Ovary (tissue), 3 donors: Measurements from ENCODE around the gene USP17L11.
"Not testable (repeated sequence)": the region's sequence is repeated elsewhere in the genome, so short reads cannot be mapped to it uniquely, and the experiment has no call there.

Experiments used
- EP300 ChIP-seq: sonication (generic); formaldehyde crosslinking; IDR thresholded peaks from one replicate; pipeline ENCODE4 v1.6.1; 2017; ENCODE audit warnings: antibody characterized with exemption
- POLR2A ChIP-seq: fragments of 450-650 bp; IDR thresholded peaks from one replicate; pipeline ENCODE4 v1.6.1; 2017; ENCODE audit warnings: antibody characterized with exemption, mild to moderate bottlenecking, moderate library complexity
- TF ChIP-seq, protein P1 (sequence below), 3 donors: fragments of 450-650 bp in 2 of 3; fragments of 200-600 bp in 1 of 3; IDR thresholded peaks; one replicate each; pipeline versions ENCODE4 v1.5.1 to v1.8.0; 2016 to 2022; ENCODE audit warnings: antibody characterized with exemption in 3 of 3, mild to moderate bottlenecking in 1 of 3
- donor health status: DM: no; HTN: no; CAD: no.

DNA sequence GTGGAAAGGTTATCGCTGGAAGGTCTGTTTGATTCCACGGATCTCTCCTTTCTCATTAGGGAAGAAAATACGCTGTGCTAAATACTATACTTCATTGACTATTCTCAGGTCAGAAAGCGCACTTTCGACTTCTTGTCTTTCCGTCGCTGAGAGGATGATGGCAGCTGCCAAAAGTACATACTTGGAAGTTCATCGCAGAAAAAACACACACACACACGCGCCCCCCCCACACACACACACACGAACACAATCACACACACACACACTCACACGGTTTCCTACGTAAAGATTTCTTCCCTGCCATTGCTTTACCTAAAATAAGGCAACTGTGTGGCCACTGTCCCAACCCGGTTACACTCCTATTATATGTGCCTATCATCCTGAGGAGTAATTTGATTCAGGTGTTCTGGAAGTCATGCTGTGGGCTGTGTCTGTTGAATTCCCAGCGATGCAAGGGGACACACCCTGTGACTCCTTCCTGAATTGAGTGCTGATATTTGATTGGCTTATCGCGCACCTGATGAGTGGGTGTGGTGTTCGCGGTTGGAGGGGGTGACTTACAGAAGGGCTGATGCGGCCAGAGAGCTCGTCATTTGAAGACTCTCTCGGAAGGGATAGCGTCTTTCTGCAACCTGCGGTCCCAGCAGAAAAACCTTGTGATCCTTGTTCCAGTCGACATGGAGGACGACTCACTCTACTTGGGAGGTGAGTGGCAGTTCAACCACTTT lies 32.9 kb downstream of the USP17L11 start, which contains the start of gene USP17L18:
- not testable (repeated sequence) for TF ChIP-seq POLR2A, EP300
- TF ChIP-seq, protein P1, sequence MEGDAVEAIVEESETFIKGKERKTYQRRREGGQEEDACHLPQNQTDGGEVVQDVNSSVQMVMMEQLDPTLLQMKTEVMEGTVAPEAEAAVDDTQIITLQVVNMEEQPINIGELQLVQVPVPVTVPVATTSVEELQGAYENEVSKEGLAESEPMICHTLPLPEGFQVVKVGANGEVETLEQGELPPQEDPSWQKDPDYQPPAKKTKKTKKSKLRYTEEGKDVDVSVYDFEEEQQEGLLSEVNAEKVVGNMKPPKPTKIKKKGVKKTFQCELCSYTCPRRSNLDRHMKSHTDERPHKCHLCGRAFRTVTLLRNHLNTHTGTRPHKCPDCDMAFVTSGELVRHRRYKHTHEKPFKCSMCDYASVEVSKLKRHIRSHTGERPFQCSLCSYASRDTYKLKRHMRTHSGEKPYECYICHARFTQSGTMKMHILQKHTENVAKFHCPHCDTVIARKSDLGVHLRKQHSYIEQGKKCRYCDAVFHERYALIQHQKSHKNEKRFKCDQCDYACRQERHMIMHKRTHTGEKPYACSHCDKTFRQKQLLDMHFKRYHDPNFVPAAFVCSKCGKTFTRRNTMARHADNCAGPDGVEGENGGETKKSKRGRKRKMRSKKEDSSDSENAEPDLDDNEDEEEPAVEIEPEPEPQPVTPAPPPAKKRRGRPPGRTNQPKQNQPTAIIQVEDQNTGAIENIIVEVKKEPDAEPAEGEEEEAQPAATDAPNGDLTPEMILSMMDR (IDR thresholded peaks at IDR 0.05), result not testable (repeated sequence)
